PC-9 (cell line): ENCODE results near the gene FILIP1.

Source experiments
- EZH2 ChIP-seq: fragments of 200-600 bp; sonication (generic); IDR thresholded peaks from 2 replicates; pipeline ENCODE4 v1.8.0; 2017; ENCODE audit warnings: antibody characterized with exemption, low read depth
- TF ChIP-seq, protein P1 (sequence below): fragments of 200-600 bp; sonication (generic); conservative IDR thresholded peaks from 2 replicates; pipeline ENCODE4 v1.6.1; 2017; ENCODE audit warnings: mixed run types, antibody characterized with exemption, mild to moderate bottlenecking, moderate library complexity

DNA sequence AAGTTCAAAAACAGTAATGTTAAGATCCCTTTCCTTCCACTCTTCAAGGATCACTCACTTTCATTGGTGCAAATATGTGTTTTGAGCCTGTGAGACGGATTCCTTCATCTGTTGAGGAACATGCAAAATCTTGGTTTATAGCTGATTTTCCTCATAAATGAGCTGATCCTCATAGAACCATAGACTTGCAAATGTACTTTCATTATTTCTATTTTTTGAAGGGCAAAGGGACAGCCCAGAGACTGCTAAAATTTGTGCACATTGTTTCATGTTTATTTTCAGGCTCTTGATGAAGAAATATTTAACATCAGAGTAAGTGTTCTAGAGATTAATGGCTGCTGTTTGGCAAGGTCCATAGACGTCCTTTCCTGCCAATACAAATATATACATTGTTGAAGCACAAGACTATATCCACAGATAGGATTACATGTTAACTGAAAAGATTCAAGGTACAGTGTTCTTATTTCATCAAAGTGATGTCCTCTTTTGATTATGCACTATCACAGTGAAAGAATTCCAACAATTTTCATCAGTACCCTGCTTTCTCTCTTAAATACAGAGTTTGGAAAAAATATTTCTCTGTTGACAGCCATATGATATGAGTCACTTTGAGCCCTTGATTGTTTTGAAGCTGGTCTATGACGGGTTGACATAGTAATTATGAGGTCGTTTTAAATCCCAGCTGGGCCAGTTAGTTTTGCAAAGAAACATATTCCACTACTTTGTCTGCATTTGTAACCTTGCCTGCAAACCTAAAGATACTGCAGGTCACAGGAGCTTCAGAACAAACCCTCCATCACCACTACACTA, 95.7 kb downstream of the FILIP1 start:
- TF ChIP-seq EZH2 = no peak
- TF ChIP-seq, protein P1, sequence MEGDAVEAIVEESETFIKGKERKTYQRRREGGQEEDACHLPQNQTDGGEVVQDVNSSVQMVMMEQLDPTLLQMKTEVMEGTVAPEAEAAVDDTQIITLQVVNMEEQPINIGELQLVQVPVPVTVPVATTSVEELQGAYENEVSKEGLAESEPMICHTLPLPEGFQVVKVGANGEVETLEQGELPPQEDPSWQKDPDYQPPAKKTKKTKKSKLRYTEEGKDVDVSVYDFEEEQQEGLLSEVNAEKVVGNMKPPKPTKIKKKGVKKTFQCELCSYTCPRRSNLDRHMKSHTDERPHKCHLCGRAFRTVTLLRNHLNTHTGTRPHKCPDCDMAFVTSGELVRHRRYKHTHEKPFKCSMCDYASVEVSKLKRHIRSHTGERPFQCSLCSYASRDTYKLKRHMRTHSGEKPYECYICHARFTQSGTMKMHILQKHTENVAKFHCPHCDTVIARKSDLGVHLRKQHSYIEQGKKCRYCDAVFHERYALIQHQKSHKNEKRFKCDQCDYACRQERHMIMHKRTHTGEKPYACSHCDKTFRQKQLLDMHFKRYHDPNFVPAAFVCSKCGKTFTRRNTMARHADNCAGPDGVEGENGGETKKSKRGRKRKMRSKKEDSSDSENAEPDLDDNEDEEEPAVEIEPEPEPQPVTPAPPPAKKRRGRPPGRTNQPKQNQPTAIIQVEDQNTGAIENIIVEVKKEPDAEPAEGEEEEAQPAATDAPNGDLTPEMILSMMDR = no peak
